Mesenchymal stem cell (in vitro differentiated cells and primary cell): Measurements from ENCODE around the gene PLCB2.

Source experiments
- DNase-seq: peaks from one replicate; pipeline ENCODE4 v3.0.0-alpha.2; 2013
- H2AFZ ChIP-seq: one replicate; pipeline ENCODE4 v1.6.1; 2013; ENCODE audit warnings: low read depth, mild to moderate bottlenecking, control low read depth, inconsistent platforms, low read length, moderate library complexity
- H2AK5ac ChIP-seq: 2 replicates; pipeline ENCODE4 v1.6.1; 2013; ENCODE audit warnings: low read length, moderate library complexity, mild to moderate bottlenecking, inconsistent platforms; ENCODE audit not compliant: severe bottlenecking
- H2BK120ac ChIP-seq: one replicate; pipeline ENCODE4 v1.6.1; 2013; ENCODE audit warnings: low read depth, mild to moderate bottlenecking, inconsistent platforms, low read length, moderate library complexity
- H2BK12ac ChIP-seq, 2 experiments: one replicate each; pipeline ENCODE4 v1.6.1; 2013; ENCODE audit warnings: inconsistent platforms in 2 of 2, low read length in 2 of 2, mild to moderate bottlenecking in 2 of 2, moderate library complexity in 2 of 2, control low read depth in 1 of 2
- H2BK15ac ChIP-seq: one replicate; pipeline ENCODE4 v1.6.1; 2013; ENCODE audit warnings: mild to moderate bottlenecking, low read depth, inconsistent platforms; ENCODE audit not compliant: poor library complexity, severe bottlenecking
- H2BK5ac ChIP-seq: 2 replicates; pipeline ENCODE4 v1.6.1; 2013; ENCODE audit warnings: low read depth, mild to moderate bottlenecking, low read length, control low read depth, inconsistent platforms; ENCODE audit not compliant: poor library complexity, severe bottlenecking
- H3K14ac ChIP-seq, 2 experiments: one replicate each; pipeline ENCODE4 v1.6.1; 2013; ENCODE audit warnings: inconsistent platforms in 2 of 2, low read length in 2 of 2, control low read depth in 1 of 2, mild to moderate bottlenecking in 1 of 2, moderate library complexity in 1 of 2
- H3K18ac ChIP-seq, 2 experiments: one replicate each; pipeline ENCODE4 v1.6.1; 2013; ENCODE audit warnings: inconsistent platforms in 2 of 2, low read length in 2 of 2, control low read depth in 1 of 2, low read depth in 1 of 2, mild to moderate bottlenecking in 1 of 2
- H3K23ac ChIP-seq, 2 experiments: one replicate each; pipeline ENCODE4 v1.6.1; 2013; ENCODE audit warnings: inconsistent platforms in 2 of 2, low read length in 2 of 2, mild to moderate bottlenecking in 2 of 2, moderate library complexity in 2 of 2, control low read depth in 1 of 2
- H3K27ac ChIP-seq: 2 replicates; pipeline ENCODE4 v1.5.1; 2013; ENCODE audit warnings: mild to moderate bottlenecking, moderate library complexity, low read length, control low read depth, inconsistent platforms; ENCODE audit not compliant: poor library complexity, severe bottlenecking
- H3K27me3 ChIP-seq, 2 experiments: 2 replicates each; pipeline versions ENCODE4 v1.6.1 to v1.7.0; 2013; ENCODE audit warnings: low read length in 2 of 2, mild to moderate bottlenecking in 2 of 2, moderate library complexity in 2 of 2, control low read depth in 1 of 2, inconsistent platforms in 1 of 2; ENCODE audit not compliant: control insufficient read depth in 1 of 2, insufficient read depth in 1 of 2
- H3K36me3 ChIP-seq, 2 experiments: 2 replicates each; pipeline versions ENCODE4 v1.6.1 to v1.7.0; 2013; ENCODE audit warnings: low read length in 2 of 2, control low read depth in 1 of 2, inconsistent platforms in 1 of 2, low read depth in 1 of 2, mild to moderate bottlenecking in 1 of 2; ENCODE audit not compliant: insufficient read depth in 2 of 2, control insufficient read depth in 1 of 2
- H3K4ac ChIP-seq, 2 experiments: one replicate each; pipeline ENCODE4 v1.6.1; 2013; ENCODE audit warnings: inconsistent platforms in 2 of 2, low read length in 2 of 2, mild to moderate bottlenecking in 2 of 2, moderate library complexity in 2 of 2, control low read depth in 1 of 2, low read depth in 1 of 2
- H3K4me1 ChIP-seq: 2 replicates; pipeline ENCODE4 v1.6.1; 2013; ENCODE audit warnings: low read depth, low read length, control low read depth; ENCODE audit not compliant: control insufficient read depth, insufficient read depth
- H3K4me2 ChIP-seq: 2 replicates; pipeline ENCODE4 v1.6.1; 2013; ENCODE audit warnings: low read length, mild to moderate bottlenecking, inconsistent platforms; ENCODE audit not compliant: poor library complexity, severe bottlenecking
- H3K4me3 ChIP-seq, 2 experiments: 2 replicates each; pipeline versions ENCODE4 v1.5.1 to v1.7.0; 2013; ENCODE audit warnings: low read length in 2 of 2, mild to moderate bottlenecking in 2 of 2, control low read depth in 1 of 2, low read depth in 1 of 2; ENCODE audit not compliant: insufficient read depth in 1 of 2
- H3K79me1 ChIP-seq: replicated peaks from 2 replicates; pipeline ENCODE4 v1.6.1; 2013; ENCODE audit warnings: mild to moderate bottlenecking, control low read depth, low read length, inconsistent platforms; ENCODE audit not compliant: poor library complexity, severe bottlenecking
- H3K9ac ChIP-seq: 2 replicates; pipeline ENCODE4 v1.7.0; 2013; ENCODE audit warnings: mild to moderate bottlenecking, low read length, moderate library complexity
- H3K9me3 ChIP-seq: 2 replicates; pipeline ENCODE4 v1.7.0; 2013; ENCODE audit warnings: mild to moderate bottlenecking, low read length; ENCODE audit not compliant: control insufficient read depth
- H4K8ac ChIP-seq: one replicate; pipeline ENCODE4 v1.6.1; 2013; ENCODE audit warnings: inconsistent platforms, mild to moderate bottlenecking, low read length, moderate library complexity
- H4K91ac ChIP-seq: one replicate; pipeline ENCODE4 v1.6.1; 2013; ENCODE audit warnings: mild to moderate bottlenecking, low read length, inconsistent platforms
- WGBS: methylation state at CpG from one replicate; pipeline ENCODE4 v1.1.7; 2013; ENCODE audit warnings: mixed read lengths; 5-methylcytosine and 5-hydroxymethylcytosine counted together

Gene PLCB2

DNA sequence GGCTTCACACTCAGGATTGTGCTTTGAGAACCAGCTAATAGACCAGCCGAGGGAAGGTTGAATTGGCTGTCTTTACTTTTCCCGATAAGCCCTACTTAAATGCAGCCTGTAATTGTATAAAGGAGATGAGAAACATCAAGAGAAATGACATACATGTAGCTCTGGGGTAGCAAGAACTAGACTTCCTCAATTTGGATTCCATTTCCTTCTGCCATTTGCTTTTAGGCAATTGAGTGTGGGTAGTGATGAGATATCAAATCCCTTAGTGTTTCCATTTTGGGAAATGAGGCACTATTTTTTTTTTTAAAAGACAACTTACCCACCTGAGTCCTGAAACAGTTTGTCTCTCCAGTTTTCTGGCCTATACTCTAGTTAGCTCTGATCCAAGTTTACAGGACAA is 18.0 kb upstream of the PLCB2 start:
- H3K23ac ChIP-seq = no peak overlapping the region

DNA sequence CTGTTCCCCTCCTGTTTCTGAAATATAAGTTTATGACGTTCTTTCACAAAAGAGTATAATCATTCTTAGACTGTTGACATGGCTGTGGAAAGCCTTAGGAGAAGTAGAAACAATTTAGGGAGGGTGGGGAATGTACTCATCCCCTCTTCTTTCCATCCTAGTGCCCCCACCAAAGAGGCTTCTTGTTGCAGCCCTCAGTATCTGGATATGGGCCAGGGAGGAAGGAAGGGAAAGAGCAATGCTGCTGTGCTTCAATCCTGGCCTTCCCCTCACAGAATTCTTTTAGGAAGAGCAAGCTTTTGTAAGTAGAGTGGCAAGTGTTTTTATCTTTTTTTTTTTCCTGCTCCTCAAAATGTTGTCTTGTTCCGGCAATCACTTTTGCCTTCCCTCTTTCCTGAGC is 17.5 kb upstream of the PLCB2 start:
- 100% methylated on average over 1 of the region's 2 CpGs for WGBS
- Histone ChIP-seq H3K9ac (peak overlapping the region; percentile 68), H3K4me2 (peak overlapping the region; percentile 92), H3K27me3 (no peaks in the 10 kb centered on the region), H3K9me3 (no peaks in the 10 kb centered on the region), H3K27ac (no peak overlapping the region), H2AFZ (no peak overlapping the region), H2BK5ac (no peak overlapping the region), H3K79me1 (no peaks in the 10 kb centered on the region), H3K23ac (no peak overlapping the region), H2AK5ac (peak overlapping the region; percentile 61), H2BK15ac (no peak overlapping the region), H3K4me1 (peaks cover 32% of the 10 kb centered on the region), H3K4me3 (peak overlapping the region in 1 of 2 experiments; percentile 81), H4K8ac (no peak overlapping the region), H3K36me3 (peaks cover 0 to 4% of the 10 kb centered on the region in 2 experiments), H3K14ac (no peak overlapping the region), H4K91ac (no peak overlapping the region), H3K4ac (peak overlapping the region in 1 of 2 experiments; percentile 8), H2BK12ac (no peak overlapping the region), H2BK120ac (no peak overlapping the region), H3K18ac (peak overlapping the region in 1 of 2 experiments; percentile 51)
- peak; percentile 46 for DNase-seq

More for the DNA sequence above, 18.0 kb upstream of the PLCB2 start:
- Histone ChIP-seq H3K4me3 (no peak overlapping the region), H3K4ac (no peak overlapping the region), H3K27me3 (no peaks in the 10 kb centered on the region), H2AFZ (no peak overlapping the region), H2BK5ac (no peak overlapping the region), H4K8ac (no peak overlapping the region), H2BK15ac (no peak overlapping the region), H3K36me3 (peaks cover 0 to 4% of the 10 kb centered on the region in 2 experiments), H3K18ac (peak overlapping the region in 1 of 2 experiments; percentile 77), H3K4me2 (peak overlapping the region; percentile 92), H2BK120ac (no peak overlapping the region), H4K91ac (no peak overlapping the region), H3K79me1 (no peaks in the 10 kb centered on the region), H3K9me3 (no peaks in the 10 kb centered on the region), H3K4me1 (peaks cover 36% of the 10 kb centered on the region), H2BK12ac (peak overlapping the region in 1 of 2 experiments; percentile 64), H3K27ac (no peak overlapping the region), H3K9ac (no peak overlapping the region), H2AK5ac (peak overlapping the region; percentile 79), H3K14ac (no peak overlapping the region)
- no peak for DNase-seq
- WGBS = 100% methylated on average over 1 of the region's 2 CpGs

DNA sequence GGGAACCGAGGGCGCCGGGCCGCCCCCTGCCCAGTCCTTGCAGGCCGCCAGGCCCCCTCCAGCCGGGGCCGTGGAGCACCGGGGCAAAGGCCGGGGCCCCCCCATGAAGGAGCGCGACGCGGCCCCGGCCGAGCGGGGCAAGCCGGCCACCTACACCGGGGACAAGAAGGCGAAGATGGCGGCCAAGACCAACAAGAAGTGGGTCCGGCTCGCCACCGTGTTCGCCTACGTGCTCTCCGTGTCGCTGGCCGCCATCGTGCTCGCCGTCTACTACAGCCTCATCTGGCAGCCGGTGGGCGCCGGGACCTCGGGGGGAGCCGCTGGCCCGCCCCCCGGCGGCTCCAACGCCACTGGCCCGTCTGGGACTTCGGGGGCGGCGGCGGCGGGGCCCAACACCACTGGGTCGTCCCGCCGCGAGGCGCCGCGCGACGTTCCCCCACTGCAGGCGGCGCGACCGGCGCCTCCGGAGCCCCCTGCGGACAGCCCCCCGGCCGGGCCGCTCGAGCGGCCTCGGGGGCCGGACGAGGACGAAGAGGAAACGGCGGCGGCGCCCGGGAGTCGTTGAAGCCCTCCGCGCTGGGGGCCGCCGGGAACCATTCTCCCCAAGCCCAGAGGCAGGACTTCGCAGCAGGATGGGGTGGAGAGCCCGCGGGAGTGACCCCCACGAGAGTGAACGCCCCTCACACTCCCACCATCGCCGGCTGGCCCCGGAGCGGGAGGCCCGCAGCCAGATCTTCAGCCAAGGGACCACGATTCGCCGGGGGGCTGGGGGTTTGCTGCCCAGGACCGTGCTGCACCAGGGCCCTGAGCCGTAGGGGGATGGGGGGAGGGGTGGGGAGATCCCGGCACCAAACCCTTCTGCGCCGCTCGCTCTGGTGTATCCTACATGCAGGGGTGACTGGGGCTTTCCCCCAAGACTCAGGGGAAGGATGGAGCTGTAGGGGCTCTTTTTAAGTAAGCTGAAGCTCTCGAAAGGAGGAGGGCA is 16.5 kb upstream of the PLCB2 start:
- H3K27me3 ChIP-seq = peaks cover 0 to 3% of the 10 kb centered on the region in 2 experiments
- H2AFZ ChIP-seq = peak overlapping the region; percentile 8
- under 1% methylated on average over 73 of the region's 101 CpGs for WGBS
- H3K18ac ChIP-seq = peak overlapping the region; percentile 80 to 81
- H2AK5ac ChIP-seq = peak overlapping the region; percentile 27
- H2BK15ac ChIP-seq = peak overlapping the region; percentile 82
- H2BK5ac ChIP-seq = peak overlapping the region; percentile 46
- no peaks in the 10 kb centered on the region for H3K79me1 ChIP-seq
- peak overlapping the region in 1 of 2 experiments; percentile 95 for H3K14ac ChIP-seq
- H3K4ac ChIP-seq = peak overlapping the region; percentile 5 to 89
- H3K4me3 ChIP-seq = peak overlapping the region; percentile 69 to 81
- peak overlapping the region; percentile 19 for H4K8ac ChIP-seq
- H3K4me1 ChIP-seq = peaks cover 24% of the 10 kb centered on the region
- peak overlapping the region; percentile 82 for H2BK120ac ChIP-seq
- no peaks in the 10 kb centered on the region for H3K9me3 ChIP-seq
- H4K91ac ChIP-seq = peak overlapping the region; percentile 43
- no peak overlapping the region for H3K27ac ChIP-seq
- peak overlapping the region; percentile 1 to 65 for H3K23ac ChIP-seq
- H3K9ac ChIP-seq = peak overlapping the region; percentile 68
- peak overlapping the region; percentile 92 for H3K4me2 ChIP-seq
- DNase-seq = peak; percentile 36
- H3K36me3 ChIP-seq = peaks cover 0 to 4% of the 10 kb centered on the region in 2 experiments
- H2BK12ac ChIP-seq = peak overlapping the region; percentile 18 to 34
